ENCODE results near the gene CHD2. TPM values are rescaled to one million over a fixed set of nuclear protein-coding genes. Genes with fewer than 3 reads are reported as not detected.
"Not testable (repeated sequence)": the region's sequence is repeated elsewhere in the genome, so short reads cannot be mapped to it uniquely, and the experiment has no call there.

CHD2 gene
- total RNA-seq, 2 experiments from 2014 or later, result 92.8 to 95.7 TPM

DNA sequence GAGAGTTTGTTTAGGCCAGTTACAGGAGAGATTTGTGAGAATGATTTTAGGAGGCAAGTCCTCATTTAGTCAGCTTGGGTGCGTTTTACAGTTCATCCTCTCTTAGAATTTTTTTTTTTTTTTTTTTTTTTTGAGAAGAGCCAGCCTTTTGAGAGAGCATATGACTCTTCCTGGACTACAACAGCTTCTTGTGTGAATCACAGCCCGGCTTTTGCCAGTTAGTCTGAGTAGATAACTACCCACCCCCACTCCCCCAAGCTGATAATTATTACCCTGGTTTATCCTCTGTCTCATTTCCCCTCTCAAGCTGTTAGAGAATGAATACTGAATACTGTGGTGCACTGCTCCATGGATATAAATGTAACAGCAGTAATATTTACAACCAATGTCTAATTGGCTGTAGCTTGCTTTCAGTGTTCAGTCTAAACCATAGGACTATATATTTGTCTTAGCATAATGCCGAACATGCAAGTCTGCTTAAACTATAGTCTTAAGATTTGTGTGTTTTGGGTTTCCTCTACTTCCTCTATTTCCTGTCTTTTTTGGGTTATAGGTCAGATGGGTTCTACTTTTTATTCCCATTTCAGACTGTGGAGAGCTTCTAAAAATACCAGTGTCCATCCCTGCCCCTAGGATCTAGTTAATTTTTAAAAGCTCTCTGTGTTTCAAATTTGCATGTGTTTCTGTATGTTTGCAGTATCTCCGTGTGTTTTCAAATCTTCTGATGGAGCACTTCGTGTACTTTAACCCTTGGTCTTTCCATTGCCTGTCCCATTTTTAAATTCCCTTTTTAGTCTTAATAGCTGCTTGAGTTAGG is 8.0 kb downstream of the CHD2 start:
- Mint-ChIP-seq H3K27ac (peak overlapping the region; percentile 100), H3K4me1 (peaks cover 84% of the 10 kb centered on the region), H3K4me3 (peak overlapping the region; percentile 96), H3K27me3 (peaks cover 3% of the 10 kb centered on the region), H3K9me3 (no peaks in the 10 kb centered on the region), H3K36me3 (peaks cover 66% of the 10 kb centered on the region)
- DNase-seq, result no peak

DNA sequence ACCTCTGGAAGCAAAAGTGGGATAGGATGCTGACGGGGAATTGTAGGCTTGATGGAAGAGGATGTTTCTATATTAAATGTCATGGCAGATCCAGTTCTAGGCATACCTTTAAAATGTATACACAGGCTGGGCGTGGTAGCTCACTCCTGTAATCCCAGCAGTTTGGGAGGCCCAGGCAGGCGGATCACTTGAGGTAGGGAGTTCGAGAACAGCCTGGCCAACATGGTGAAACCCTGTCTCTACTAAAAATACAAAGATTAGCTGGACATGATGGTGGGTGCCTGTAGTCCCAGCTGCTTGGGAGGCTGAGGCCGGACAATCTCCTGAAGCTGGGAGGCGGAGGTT is 8.6 kb downstream of the CHD2 start:
- peak overlapping the region; percentile 100 for H3K27ac Mint-ChIP-seq
- H3K36me3 Mint-ChIP-seq, result peaks cover 65% of the 10 kb centered on the region
- no peaks in the 10 kb centered on the region for H3K9me3 Mint-ChIP-seq
- H3K4me1 Mint-ChIP-seq, result peaks cover 87% of the 10 kb centered on the region
- peaks cover 3% of the 10 kb centered on the region for H3K27me3 Mint-ChIP-seq
- no peak for DNase-seq
- H3K4me3 Mint-ChIP-seq, result peak overlapping the region; percentile 96

DNA sequence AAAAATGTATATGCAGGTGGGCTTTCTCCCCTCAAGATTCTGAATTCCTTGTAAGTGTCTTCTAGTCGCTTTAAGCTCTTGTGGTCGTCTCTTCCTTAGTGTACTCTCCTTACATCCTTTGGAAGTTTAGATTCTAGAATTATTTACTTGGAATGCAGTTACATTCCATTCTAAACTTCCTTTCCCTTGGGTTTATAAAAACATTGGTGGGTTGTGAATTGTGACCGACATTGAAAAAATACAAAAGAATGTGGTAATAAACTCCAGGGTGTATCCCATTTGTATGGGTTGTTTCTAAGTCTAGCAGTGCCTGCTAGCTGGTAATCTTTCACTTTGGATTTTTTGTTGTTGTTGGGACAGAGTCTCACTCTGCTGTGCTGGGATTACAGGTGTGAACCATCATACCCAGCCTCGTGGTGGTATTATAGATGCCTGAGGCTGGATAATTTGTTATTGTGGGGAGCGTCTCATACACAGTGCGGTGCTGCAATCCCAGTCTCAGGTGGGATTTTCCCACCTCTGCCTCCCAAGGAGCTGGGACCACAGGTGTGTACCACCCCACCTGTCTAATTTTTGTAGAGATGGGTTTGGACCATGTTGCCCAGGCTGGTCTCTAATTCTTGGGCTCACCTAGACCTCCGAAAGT is 9.1 kb downstream of the CHD2 start:
- peak overlapping the region; percentile 100 for H3K27ac Mint-ChIP-seq
- no peak for DNase-seq
- H3K27me3 Mint-ChIP-seq, result no peaks in the 10 kb centered on the region
- H3K9me3 Mint-ChIP-seq, result no peaks in the 10 kb centered on the region
- peak overlapping the region; percentile 60 for H3K4me3 Mint-ChIP-seq
- H3K4me1 Mint-ChIP-seq, result peaks cover 89% of the 10 kb centered on the region
- peaks cover 63% of the 10 kb centered on the region for H3K36me3 Mint-ChIP-seq

DNA sequence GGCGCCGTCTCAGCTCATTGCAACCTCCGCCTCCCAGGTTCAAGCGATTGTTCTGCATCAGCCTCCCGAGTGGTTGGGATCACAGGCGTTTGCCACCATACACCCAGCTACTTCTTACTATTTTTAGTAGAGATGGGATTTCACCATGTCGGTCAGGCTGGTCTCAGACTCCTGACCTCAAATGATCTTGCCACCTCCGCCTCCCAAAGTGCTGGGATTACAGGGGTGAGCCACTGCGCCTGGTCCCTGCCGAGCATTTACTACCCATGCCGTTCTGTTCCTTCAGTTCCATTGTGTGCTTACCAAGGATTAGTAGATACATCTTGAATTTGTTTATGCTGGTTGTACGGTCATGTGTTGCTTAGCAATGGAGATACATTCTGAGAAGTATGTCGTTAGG is 10.3 kb downstream of the CHD2 start:
- H3K27ac Mint-ChIP-seq, result peak overlapping the region; percentile 97
- no peaks in the 10 kb centered on the region for H3K27me3 Mint-ChIP-seq
- DNase-seq, result no peak
- no peaks in the 10 kb centered on the region for H3K9me3 Mint-ChIP-seq
- H3K36me3 Mint-ChIP-seq, result peaks cover 65% of the 10 kb centered on the region
- H3K4me1 Mint-ChIP-seq, result peaks cover 88% of the 10 kb centered on the region
- peak overlapping the region; percentile 59 for H3K4me3 Mint-ChIP-seq

DNA sequence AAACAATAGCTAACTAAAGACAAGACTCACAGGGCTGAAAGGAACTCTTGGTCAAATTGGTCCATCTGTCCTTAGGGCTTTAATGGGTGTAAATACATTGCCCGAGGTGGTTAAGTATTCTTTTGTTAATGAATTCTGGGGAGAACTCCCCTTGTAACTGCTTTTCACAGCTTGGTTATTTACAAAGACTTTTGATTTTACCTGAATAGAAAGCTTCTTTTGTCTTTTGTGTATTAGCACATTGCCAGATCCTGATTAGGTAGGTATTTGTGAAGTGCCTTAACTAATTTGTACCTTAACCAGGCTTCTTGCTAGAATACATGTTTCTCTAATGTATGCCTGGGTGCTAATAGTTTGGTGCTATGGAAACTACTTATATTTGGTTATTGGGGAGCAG is 14.0 kb downstream of the CHD2 start:
- Mint-ChIP-seq H3K4me3 (peak overlapping the region; percentile 82), H3K27me3 (no peaks in the 10 kb centered on the region), H3K9me3 (no peaks in the 10 kb centered on the region), H3K36me3 (peaks cover 69% of the 10 kb centered on the region), H3K27ac (peak overlapping the region; percentile 97), H3K4me1 (peaks cover 74% of the 10 kb centered on the region)
- no peak for DNase-seq

DNA sequence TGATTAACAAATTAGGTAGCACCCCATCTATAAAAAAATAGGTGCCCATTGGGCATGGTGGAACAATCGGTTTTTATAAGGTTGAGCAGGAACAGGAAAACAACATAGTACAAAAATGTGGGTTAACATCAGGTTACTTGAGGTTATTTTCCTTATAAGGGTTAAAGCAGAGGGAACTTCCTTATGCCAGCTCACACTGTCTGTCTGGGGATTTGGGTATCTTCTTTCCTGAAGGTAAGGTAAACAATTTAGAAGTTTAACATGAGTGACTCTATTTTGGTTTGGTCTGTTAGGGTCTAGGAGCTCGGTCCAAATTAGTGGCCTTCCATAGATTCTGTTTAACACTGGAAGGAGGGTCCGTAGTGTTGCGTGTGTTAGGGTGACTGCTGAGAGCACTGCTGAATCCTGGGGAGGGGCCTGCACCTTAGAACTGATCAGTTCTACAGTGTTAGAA is 14.7 kb downstream of the CHD2 start:
- peak overlapping the region; percentile 97 for H3K27ac Mint-ChIP-seq
- peaks cover 71% of the 10 kb centered on the region for H3K4me1 Mint-ChIP-seq
- no peak for DNase-seq
- no peaks in the 10 kb centered on the region for H3K9me3 Mint-ChIP-seq
- peak overlapping the region; percentile 82 for H3K4me3 Mint-ChIP-seq
- no peaks in the 10 kb centered on the region for H3K27me3 Mint-ChIP-seq
- H3K36me3 Mint-ChIP-seq, result peaks cover 65% of the 10 kb centered on the region

DNA sequence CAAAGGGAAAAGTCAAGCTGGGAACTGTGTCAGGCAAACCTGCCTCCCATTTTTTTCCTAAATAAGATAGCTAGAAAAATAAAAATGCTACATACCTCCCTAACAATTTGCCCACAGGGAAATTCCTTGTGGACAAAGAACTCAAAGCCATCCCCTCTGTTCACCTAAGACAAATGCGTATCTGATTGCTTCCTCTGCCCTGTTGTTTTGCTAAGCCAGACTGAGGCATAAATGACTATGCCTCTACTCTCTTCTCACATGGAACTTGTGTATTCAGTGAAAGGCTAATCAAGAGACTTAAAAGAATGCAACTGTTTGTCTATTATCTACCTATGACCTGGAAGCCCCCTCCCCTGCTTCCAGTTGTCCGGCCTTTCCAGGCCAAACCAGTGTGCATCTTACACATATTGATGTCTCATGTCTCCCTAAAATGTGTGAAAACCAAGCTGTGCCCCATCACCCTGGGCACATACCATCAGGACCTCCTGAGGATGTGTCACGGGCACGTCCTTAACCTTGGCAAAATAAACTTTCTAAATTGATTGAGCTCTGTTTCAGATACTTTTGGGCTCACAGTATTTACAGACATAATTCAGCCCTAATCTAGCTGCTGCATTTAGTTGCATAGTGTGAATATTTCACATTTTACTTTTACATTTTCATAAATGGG is 15.8 kb downstream of the CHD2 start:
- DNase-seq, result no peak
- Mint-ChIP-seq H3K27me3 (no peaks in the 10 kb centered on the region), H3K9me3 (no peaks in the 10 kb centered on the region), H3K4me3 (peak overlapping the region; percentile 57), H3K27ac (peak overlapping the region; percentile 97), H3K4me1 (peaks cover 75% of the 10 kb centered on the region), H3K36me3 (peaks cover 66% of the 10 kb centered on the region)

DNA sequence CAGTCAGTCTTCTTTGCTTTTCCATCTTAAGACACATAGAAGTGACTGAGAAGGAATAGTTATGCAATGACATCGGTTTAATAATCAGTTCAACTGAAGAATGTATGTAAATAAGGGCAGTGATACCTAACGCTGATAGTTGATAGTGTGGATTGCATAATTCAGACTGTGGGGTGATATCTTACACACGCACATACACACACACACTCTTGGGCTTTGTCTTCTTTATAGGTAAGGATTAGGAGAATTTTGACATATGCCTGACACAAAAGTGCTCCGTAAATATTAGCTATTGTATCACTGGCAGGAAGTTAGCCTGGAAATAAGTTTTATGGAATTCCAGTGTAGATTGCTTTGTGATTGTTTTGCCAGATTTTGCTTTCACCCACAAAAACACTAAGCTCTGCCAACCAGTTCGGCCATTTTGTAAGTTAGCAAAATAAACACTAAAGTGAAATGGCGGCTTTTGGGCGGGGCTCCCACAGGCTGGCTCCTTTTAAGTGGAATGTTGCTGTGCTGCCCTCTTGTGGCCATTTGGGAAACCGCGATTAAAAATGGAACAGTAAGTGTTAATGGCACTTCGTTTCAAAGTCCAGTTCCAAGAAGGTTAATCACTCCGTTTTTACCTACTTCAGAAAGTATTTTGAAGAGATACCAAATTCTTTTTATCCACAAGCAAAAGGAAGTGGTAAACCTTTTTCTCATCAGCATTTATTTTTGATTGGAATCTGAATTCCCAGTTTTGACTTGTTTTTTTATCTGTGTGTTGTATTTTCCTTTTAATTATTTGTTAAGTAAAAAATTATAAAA is 17.7 kb downstream of the CHD2 start:
- no peaks in the 10 kb centered on the region for H3K27me3 Mint-ChIP-seq
- H3K27ac Mint-ChIP-seq, result peak overlapping the region; percentile 97
- no peak overlapping the region for H3K4me3 Mint-ChIP-seq
- peaks cover 76% of the 10 kb centered on the region for H3K4me1 Mint-ChIP-seq
- peak; percentile 86 for DNase-seq
- peaks cover 61% of the 10 kb centered on the region for H3K36me3 Mint-ChIP-seq
- H3K9me3 Mint-ChIP-seq, result no peaks in the 10 kb centered on the region

DNA sequence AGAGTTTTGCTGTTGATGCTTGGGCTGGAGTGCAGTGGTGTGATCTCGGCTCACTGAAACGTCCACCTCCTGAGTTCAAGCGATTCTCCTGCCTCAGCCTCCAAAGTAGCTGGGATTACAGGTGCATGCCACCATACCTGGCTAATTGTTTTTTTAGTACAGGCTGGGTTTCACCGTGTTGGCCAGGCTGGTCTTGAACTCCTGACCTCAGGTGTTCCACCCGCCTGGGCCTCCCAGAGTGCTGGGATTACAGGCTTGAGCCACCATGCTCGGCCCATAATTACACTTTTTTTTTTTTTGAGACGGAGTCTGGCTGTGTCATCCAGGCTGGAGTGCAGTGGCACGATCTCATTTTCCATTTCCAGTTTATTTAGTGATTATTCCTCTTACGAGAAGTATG is 18.8 kb downstream of the CHD2 start:
- not testable (repeated sequence) for H3K4me3 Mint-ChIP-seq, H3K27me3 Mint-ChIP-seq, H3K9me3 Mint-ChIP-seq, DNase-seq
- Mint-ChIP-seq H3K4me1 (peaks cover 76% of the 10 kb centered on the region), H3K36me3 (peaks cover 65% of the 10 kb centered on the region), H3K27ac (peak overlapping the region; percentile 5)

DNA sequence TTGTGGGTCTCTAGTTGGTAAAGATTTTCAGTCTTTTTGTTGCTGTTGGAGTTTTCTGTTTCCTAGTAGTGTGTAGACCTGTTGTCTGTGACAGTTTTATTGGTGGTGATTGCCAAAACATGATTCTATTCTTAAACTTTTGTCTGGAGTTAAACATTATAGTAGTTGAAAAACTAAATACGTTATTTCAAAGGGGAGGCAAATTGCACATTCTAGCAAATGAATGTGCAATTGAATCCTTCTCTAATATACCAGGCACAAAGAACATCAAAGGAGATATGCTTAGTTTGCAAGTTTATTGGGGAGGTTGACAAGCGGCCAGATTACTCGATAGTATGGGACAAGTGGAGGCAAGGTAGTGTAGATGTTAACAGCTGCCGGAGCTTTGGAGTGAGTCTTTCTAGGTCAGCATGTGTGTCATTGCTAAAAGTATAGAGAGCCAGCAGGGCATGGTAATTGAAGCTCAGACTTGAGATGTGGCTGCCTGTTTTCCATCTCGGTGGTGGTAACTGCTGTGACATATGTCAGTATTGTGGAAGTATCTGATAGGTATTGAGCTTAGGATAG is 20.6 kb downstream of the CHD2 start:
- peak overlapping the region; percentile 82 for H3K27ac Mint-ChIP-seq
- no peaks in the 10 kb centered on the region for H3K27me3 Mint-ChIP-seq
- no peaks in the 10 kb centered on the region for H3K9me3 Mint-ChIP-seq
- peak overlapping the region; percentile 22 for H3K4me3 Mint-ChIP-seq
- peaks cover 65% of the 10 kb centered on the region for H3K36me3 Mint-ChIP-seq
- DNase-seq, result no peak
- H3K4me1 Mint-ChIP-seq, result peaks cover 74% of the 10 kb centered on the region

DNA sequence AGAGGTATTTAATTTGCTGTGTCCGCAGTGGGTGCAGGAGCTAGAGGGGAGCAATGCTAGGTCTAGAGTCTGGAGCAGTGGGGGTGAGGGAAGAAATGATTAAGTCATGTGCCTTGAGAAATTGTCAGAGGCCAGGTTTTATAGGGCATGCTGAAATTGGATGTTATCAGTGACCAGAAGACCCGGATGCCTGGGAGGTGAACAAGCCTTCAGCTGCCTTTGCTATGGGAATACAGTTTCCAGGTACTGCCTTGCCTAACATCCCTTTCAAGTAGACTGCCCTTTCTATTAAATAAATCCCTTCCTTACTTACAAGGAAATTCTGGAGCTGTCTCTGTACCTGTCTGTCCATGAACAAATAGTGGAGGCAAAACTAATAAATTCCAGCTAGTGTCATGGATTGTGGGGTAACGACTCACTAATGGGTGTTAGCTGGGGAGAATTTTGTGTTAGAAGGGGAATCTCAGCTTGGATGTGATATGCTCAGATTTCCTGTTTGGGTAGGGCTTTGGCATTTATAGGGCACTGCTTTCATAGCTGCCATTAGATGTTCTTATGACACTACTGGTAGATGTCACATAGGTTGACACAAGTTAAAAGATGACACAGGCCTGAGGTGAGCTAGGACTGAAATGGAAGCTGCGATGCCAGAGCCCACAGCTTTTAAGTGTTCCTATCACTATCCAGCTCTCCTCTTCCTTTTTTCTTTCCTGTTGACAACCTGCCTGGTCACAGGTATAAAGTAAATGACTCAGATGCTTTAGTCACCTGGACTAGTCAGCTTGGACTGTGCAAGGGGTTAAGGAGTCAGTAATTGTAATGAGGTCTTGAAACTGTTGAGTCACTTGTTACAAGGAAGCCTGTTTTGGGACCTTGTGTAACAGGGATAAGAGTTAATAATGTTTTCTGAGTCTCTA is 21.3 kb downstream of the CHD2 start:
- Mint-ChIP-seq H3K27ac (peak overlapping the region; percentile 82), H3K4me3 (peak overlapping the region; percentile 22), H3K27me3 (no peaks in the 10 kb centered on the region), H3K9me3 (no peaks in the 10 kb centered on the region), H3K36me3 (peaks cover 64% of the 10 kb centered on the region), H3K4me1 (peaks cover 74% of the 10 kb centered on the region)
- DNase-seq, result no peak

DNA sequence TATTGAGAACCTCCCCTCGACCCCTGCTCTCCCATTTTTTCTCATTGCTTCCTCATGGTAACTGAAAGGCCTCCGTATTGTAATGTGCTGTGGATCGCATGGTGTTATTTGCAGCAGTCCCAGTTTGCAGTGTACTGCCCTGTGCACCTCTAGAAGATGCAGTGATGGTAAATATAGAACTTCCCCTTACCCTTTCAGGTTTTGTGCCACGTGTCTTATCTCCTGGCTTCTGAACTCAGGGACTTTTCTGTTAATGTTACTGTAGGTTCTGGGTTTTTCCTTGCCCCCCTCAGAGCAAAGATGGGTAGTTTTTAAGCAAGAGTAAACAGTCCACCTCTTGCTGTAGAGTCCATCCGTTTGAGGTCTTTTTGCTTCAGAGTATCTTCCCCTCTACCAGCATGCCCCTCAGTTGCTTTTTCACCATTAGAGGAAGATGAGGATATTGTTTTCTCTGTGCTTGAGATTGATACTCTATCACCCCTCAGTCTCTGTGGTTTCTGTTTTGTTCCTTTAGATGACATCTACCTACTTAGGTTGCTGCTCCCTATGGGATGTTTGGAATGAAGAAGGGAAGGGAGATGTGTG is 22.4 kb downstream of the CHD2 start:
- H3K27me3 Mint-ChIP-seq, result no peaks in the 10 kb centered on the region
- H3K4me3 Mint-ChIP-seq, result peak overlapping the region; percentile 51
- peaks cover 76% of the 10 kb centered on the region for H3K4me1 Mint-ChIP-seq
- no peak for DNase-seq
- peak overlapping the region; percentile 82 for H3K27ac Mint-ChIP-seq
- peaks cover 64% of the 10 kb centered on the region for H3K36me3 Mint-ChIP-seq
- no peaks in the 10 kb centered on the region for H3K9me3 Mint-ChIP-seq

DNA sequence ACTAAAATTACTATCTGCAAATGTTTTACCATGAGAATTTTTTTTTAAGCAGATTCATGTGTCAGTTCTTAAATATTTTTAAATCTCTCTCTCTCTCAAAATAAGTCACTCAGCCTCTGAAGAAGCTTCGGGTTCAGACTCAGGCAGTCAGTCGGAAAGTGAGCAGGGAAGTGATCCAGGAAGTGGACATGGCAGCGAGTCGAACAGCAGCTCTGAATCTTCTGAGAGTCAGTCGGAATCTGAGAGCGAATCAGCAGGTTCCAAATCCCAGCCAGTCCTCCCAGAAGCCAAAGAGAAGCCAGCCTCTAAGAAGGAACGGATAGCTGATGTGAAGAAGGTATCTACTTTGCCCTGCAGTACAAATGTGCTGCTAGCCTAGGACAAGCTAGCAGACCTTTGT is 24.1 kb downstream of the CHD2 start:
- H3K4me3 Mint-ChIP-seq, result no peak overlapping the region
- no peaks in the 10 kb centered on the region for H3K9me3 Mint-ChIP-seq
- H3K27ac Mint-ChIP-seq, result peak overlapping the region; percentile 64
- no peak for DNase-seq
- H3K36me3 Mint-ChIP-seq, result peaks cover 76% of the 10 kb centered on the region
- H3K4me1 Mint-ChIP-seq, result peaks cover 84% of the 10 kb centered on the region
- H3K27me3 Mint-ChIP-seq, result no peaks in the 10 kb centered on the region
